Activated T-cell treated with anti-CD3 and anti-CD28 coated beads for 4 hours (primary cell): Measurements from ENCODE around the gene SCAPER.
"Not testable (repeated sequence)": the region's sequence is repeated elsewhere in the genome, so short reads cannot be mapped to it uniquely, and the experiment has no call there.

Experiments used
- DNase-seq: peaks from one replicate; pipeline ENCODE4 v3.0.0-alpha.2; 2020

SCAPER gene

GRCh38 chr15:76860201-76860600, 44.9 kb downstream of the SCAPER start:
- DNase-seq, result no peak

- DNase-seq, result not testable (repeated sequence)
These were observed 54.8 kb downstream of the SCAPER start for GRCh38 chr15:76850367-76850766.

- DNase-seq, result no peak
These were observed 58.4 kb downstream of the SCAPER start for GRCh38 chr15:76846782-76847181.

GRCh38 chr15:76844096-76844495, 61.0 kb downstream of the SCAPER start:
- DNase-seq, result no peak

GRCh38 chr15:76843269-76843668, 61.9 kb downstream of the SCAPER start:
- DNase-seq, result no peak

- no peak for DNase-seq
These were observed 64.2 kb downstream of the SCAPER start for GRCh38 chr15:76840830-76841460.

- no peak for DNase-seq
These were observed 66.0 kb downstream of the SCAPER start for GRCh38 chr15:76839173-76839572.

GRCh38 chr15:76837474-76837873, 67.7 kb downstream of the SCAPER start:
- no peak for DNase-seq

GRCh38 chr15:76829939-76830338, 75.2 kb downstream of the SCAPER start:
- DNase-seq, result no peak

- DNase-seq, result no peak
These were observed 81.2 kb downstream of the SCAPER start for GRCh38 chr15:76823890-76824289.

- no peak for DNase-seq
These were observed 81.8 kb downstream of the SCAPER start for GRCh38 chr15:76823303-76823702.

- not testable (repeated sequence) for DNase-seq
These were observed 86.2 kb downstream of the SCAPER start for GRCh38 chr15:76818926-76819325.

- DNase-seq, result no peak
These were observed 89.7 kb downstream of the SCAPER start for GRCh38 chr15:76815421-76815820.

GRCh38 chr15:76812381-76812780, 92.8 kb downstream of the SCAPER start:
- DNase-seq, result no peak

GRCh38 chr15:76809412-76810103, 95.6 kb downstream of the SCAPER start:
- no peak for DNase-seq

- DNase-seq, result no peak
These were observed 102.0 kb downstream of the SCAPER start for GRCh38 chr15:76803049-76803571.

GRCh38 chr15:76802411-76802810, 102.7 kb downstream of the SCAPER start:
- DNase-seq, result no peak

- no peak for DNase-seq
These were observed 105.4 kb downstream of the SCAPER start for GRCh38 chr15:76799760-76800159.

- no peak for DNase-seq
These were observed 109.9 kb downstream of the SCAPER start for GRCh38 chr15:76795217-76795616.

- DNase-seq, result no peak
These were observed 112.0 kb downstream of the SCAPER start for GRCh38 chr15:76793162-76793561.

GRCh38 chr15:76791511-76791910, 113.6 kb downstream of the SCAPER start:
- DNase-seq, result no peak

GRCh38 chr15:76787273-76787672, 117.9 kb downstream of the SCAPER start:
- no peak for DNase-seq

GRCh38 chr15:76776969-76777368, 128.2 kb downstream of the SCAPER start:
- DNase-seq, result no peak

- no peak for DNase-seq
These were observed 128.7 kb downstream of the SCAPER start for GRCh38 chr15:76776480-76776879.

GRCh38 chr15:76773234-76773633, 131.9 kb downstream of the SCAPER start:
- DNase-seq, result no peak
